Measurements from ENCODE around the gene ETS1. TPM values are rescaled to one million over a fixed set of nuclear protein-coding genes. Genes with fewer than 3 reads are reported as not detected.

Gene ETS1
- total RNA-seq, 1 experiment from 2014 or later, result 1.1 TPM

GRCh38 chr11:128482512-128483191 is 104.7 kb downstream of the ETS1 start:
- no peak for TF ChIP-seq CTCF (IDR thresholded peaks at IDR 0.05; ENCODE audit: insufficient read depth in 1 of 2, low read depth in 1 of 2, low read length in 1 of 2, severe bottlenecking in 1 of 2, unreplicated experiment in 1 of 2)
- no TSS peak for BruUV-seq (replicated peaks)
- no peaks in the 10 kb centered on the region for H3K9me3 ChIP-seq
- ChIA-PET POLR2A (no interaction called here), CTCF (no interaction called here)
- Mint-ChIP-seq H3K4me1 (ENCODE audit: low read depth, unreplicated experiment) (no peaks in the 10 kb centered on the region), H3K27me3 (ENCODE audit: insufficient read depth, unreplicated experiment) (peaks cover 9% of the 10 kb centered on the region), H3K9me3 (ENCODE audit: unreplicated experiment) (no peaks in the 10 kb centered on the region), H3K36me3 (ENCODE audit: insufficient read depth, unreplicated experiment) (no peaks in the 10 kb centered on the region), H3K4me3 (ENCODE audit: unreplicated experiment) (no peak overlapping the region), H3K27ac (ENCODE audit: unreplicated experiment) (no peak overlapping the region)
- DNase-seq, result no peak
- intact Hi-C loops (cut with micrococcal nuclease; ENCODE audit: unreplicated experiment), result no loop called here
- no peaks in the 10 kb centered on the region for H3K36me3 ChIP-seq (ENCODE audit: control insufficient read depth, insufficient read depth, low read length)
- no peaks in the 10 kb centered on the region for H3K27me3 ChIP-seq (replicated peaks; ENCODE audit: control insufficient read depth, insufficient read depth, low read length)
- H3K4me1 ChIP-seq, result no peaks in the 10 kb centered on the region
- no peak overlapping the region for H3K4me3 ChIP-seq (ENCODE audit: low read depth, low read length)

- Histone ChIP-seq H3K4me1 (no peaks in the 10 kb centered on the region), H3K27me3 (replicated peaks; ENCODE audit: control insufficient read depth, insufficient read depth, low read length) (no peaks in the 10 kb centered on the region), H3K4me3 (ENCODE audit: low read depth, low read length) (no peak overlapping the region), H3K36me3 (ENCODE audit: control insufficient read depth, insufficient read depth, low read length) (no peaks in the 10 kb centered on the region), H3K9me3 (no peaks in the 10 kb centered on the region)
- H3K4me1 Mint-ChIP-seq (ENCODE audit: low read depth, unreplicated experiment), result peaks cover under 1% of the 10 kb centered on the region
- H3K4me3 Mint-ChIP-seq (ENCODE audit: unreplicated experiment), result no peak overlapping the region
- intact Hi-C loops (cut with micrococcal nuclease; ENCODE audit: unreplicated experiment), result no loop called here
- POLR2A ChIA-PET, result no interaction called here
- CTCF ChIA-PET, result no interaction called here
- no peaks in the 10 kb centered on the region for H3K36me3 Mint-ChIP-seq (ENCODE audit: insufficient read depth, unreplicated experiment)
- H3K9me3 Mint-ChIP-seq (ENCODE audit: unreplicated experiment), result no peaks in the 10 kb centered on the region
- H3K27me3 Mint-ChIP-seq (ENCODE audit: insufficient read depth, unreplicated experiment), result peaks cover 9% of the 10 kb centered on the region
- no TSS peak for BruUV-seq (replicated peaks)
- no peak for DNase-seq
- no peak overlapping the region for H3K27ac Mint-ChIP-seq (ENCODE audit: unreplicated experiment)
- TF ChIP-seq CTCF (IDR thresholded peaks at IDR 0.05; ENCODE audit: insufficient read depth in 1 of 2, low read depth in 1 of 2, low read length in 1 of 2, severe bottlenecking in 1 of 2, unreplicated experiment in 1 of 2), result no peak
Measured at GRCh38 chr11:128482092-128482491, 105.3 kb downstream of the ETS1 start.

- no TSS peak for BruUV-seq (replicated peaks)
- Mint-ChIP-seq H3K36me3 (ENCODE audit: insufficient read depth, unreplicated experiment) (no peaks in the 10 kb centered on the region), H3K4me3 (ENCODE audit: unreplicated experiment) (no peak overlapping the region), H3K9me3 (ENCODE audit: unreplicated experiment) (no peaks in the 10 kb centered on the region), H3K27ac (ENCODE audit: unreplicated experiment) (no peak overlapping the region), H3K4me1 (ENCODE audit: low read depth, unreplicated experiment) (peaks cover 10% of the 10 kb centered on the region), H3K27me3 (ENCODE audit: insufficient read depth, unreplicated experiment) (peaks cover 9% of the 10 kb centered on the region)
- H3K4me1 ChIP-seq, result peaks cover 6% of the 10 kb centered on the region; the same call in 1 of the 2 replicates
- H3K4me3 ChIP-seq (ENCODE audit: low read depth, low read length), result no peak overlapping the region
- no peaks in the 10 kb centered on the region for H3K27me3 ChIP-seq (replicated peaks; ENCODE audit: control insufficient read depth, insufficient read depth, low read length)
- TF ChIP-seq CTCF (IDR thresholded peaks at IDR 0.05; ENCODE audit: insufficient read depth in 1 of 2, low read depth in 1 of 2, low read length in 1 of 2, severe bottlenecking in 1 of 2, unreplicated experiment in 1 of 2), result no peak
- POLR2A ChIA-PET, result no interaction called here
- intact Hi-C loops (cut with micrococcal nuclease; ENCODE audit: unreplicated experiment), result no loop called here
- H3K36me3 ChIP-seq (ENCODE audit: control insufficient read depth, insufficient read depth, low read length), result no peaks in the 10 kb centered on the region
- CTCF ChIA-PET, result no interaction called here
- no peaks in the 10 kb centered on the region for H3K9me3 ChIP-seq
- DNase-seq, result no peak
Measured at GRCh38 chr11:128481135-128481534, 106.2 kb downstream of the ETS1 start.

Measured in Caco-2 (cell line).